ENCODE data around the gene SLC37A3.

- no peak for TF ChIP-seq CTCF (IDR thresholded peaks at IDR 0.05; ENCODE audit: insufficient read depth, low read depth, low read length)
- TF ChIP-seq EZH2 (IDR thresholded peaks at IDR 0.05; ENCODE audit: insufficient read depth, low read length), result no peak
These were observed 35.1 kb upstream of the SLC37A3 start for GRCh38 chr7:140433396-140433795.
